Stimulated activated CD8-positive, alpha-beta memory T cell treated with anti-CD3 and anti-CD28 coated beads, Interleukin-15, amount 100 ng/mL, for 4 hours (primary cell): ENCODE measurements around the gene VASN.
A peak's percentile ranks its signal among the peaks of the same experiment; 100 is the strongest.
"Not testable (repeated sequence)": the region's sequence is repeated elsewhere in the genome, so short reads cannot be mapped to it uniquely, and the experiment has no call there.

Experiments used
- DNase-seq, 2 donors: peaks; one replicate each; pipeline ENCODE4 v3.0.0-alpha.2; 2020; ENCODE audit warnings: low read depth in 2 of 2

Gene VASN

GRCh38 chr16:4371357-4372000 lies at the start of gene VASN:
Gene VASN (plus strand): TSS chr16:4371848. CDS start chr16:4380878, 9,030 bp downstream.
- peak; percentile 41 to 43 for DNase-seq

- DNase-seq = no peak
Measured at GRCh38 chr16:4322121-4323052, 49.3 kb upstream of the VASN start.

GRCh38 chr16:4323071-4323844 lies 48.4 kb upstream of the VASN start:
- DNase-seq = no peak

GRCh38 chr16:4323845-4324488 lies 47.7 kb upstream of the VASN start:
- DNase-seq = no peak

- DNase-seq = no peak
Measured at GRCh38 chr16:4324492-4325252, 47.0 kb upstream of the VASN start.

- DNase-seq = no peak
Measured at GRCh38 chr16:4325253-4325758, 46.3 kb upstream of the VASN start.

- no peak for DNase-seq
Measured at GRCh38 chr16:4327386-4328045, 44.1 kb upstream of the VASN start.

- DNase-seq = peak in 1 of 2 donors; percentile 21
Measured at GRCh38 chr16:4328046-4328781, 43.4 kb upstream of the VASN start.

GRCh38 chr16:4328782-4329775 lies 42.6 kb upstream of the VASN start:
- DNase-seq = no peak

- peak; percentile 26 to 37 for DNase-seq
Measured at GRCh38 chr16:4330277-4330874, 41.3 kb upstream of the VASN start.

- DNase-seq = no peak
Measured at GRCh38 chr16:4332083-4332482, 39.6 kb upstream of the VASN start.

- no peak for DNase-seq
Measured at GRCh38 chr16:4332623-4333307, 38.9 kb upstream of the VASN start.

- DNase-seq = no peak
Measured at GRCh38 chr16:4333308-4333638, 38.4 kb upstream of the VASN start.

GRCh38 chr16:4333714-4334113 lies 37.9 kb upstream of the VASN start:
- not testable (repeated sequence) for DNase-seq

GRCh38 chr16:4334724-4335495 lies 36.7 kb upstream of the VASN start:
- no peak for DNase-seq

- no peak for DNase-seq
Measured at GRCh38 chr16:4336701-4337539, 34.7 kb upstream of the VASN start.
